ENCODE results near the gene PLEKHM2. TPM values are rescaled to one million over a fixed set of nuclear protein-coding genes. Genes with fewer than 3 reads are reported as not detected.

The PLEKHM2 gene
- polyA plus RNA-seq, 1 donor (not counting 4 experiments of a cell fraction or from before 2014, with no cell fraction given): 30.0 TPM

GRCh38 chr1:15639931-15640330 is 44.2 kb upstream of the PLEKHM2 start:
- Histone ChIP-seq H3K9ac (ENCODE audit: control insufficient read depth, extremely low read depth, insufficient read depth, low read length) (no peak overlapping the region), H3K36me3 (ENCODE audit: control insufficient read depth in 2 of 2, extremely low read depth in 1 of 2, insufficient read depth in 2 of 2, low read length in 2 of 2) (peaks cover 23 to 28% of the 10 kb centered on the region in 2 experiments), H3K27me3 (ENCODE audit: control insufficient read depth, extremely low read depth, insufficient read depth, low read length) (no peaks in the 10 kb centered on the region), H3K4me2 (ENCODE audit: control insufficient read depth, extremely low read depth, insufficient read depth, low read depth, low read length) (no peak overlapping the region), H3K79me2 (ENCODE audit: control insufficient read depth, insufficient read depth, low read length) (no peaks in the 10 kb centered on the region), H3K9me3 (ENCODE audit: control insufficient read depth, low read depth, low read length) (no peaks in the 10 kb centered on the region), H3K4me1 (ENCODE audit: control insufficient read depth, extremely low read depth, insufficient read depth, low read length) (no peaks in the 10 kb centered on the region), H3K9me1 (ENCODE audit: control insufficient read depth, extremely low read depth, insufficient read depth, low read length) (no peaks in the 10 kb centered on the region), H3K4me3 (ENCODE audit: control insufficient read depth in 2 of 3, extremely low read depth in 1 of 3, insufficient read depth in 2 of 3, low read depth in 1 of 3, low read length in 3 of 3) (no peak overlapping the region), H4K20me1 (ENCODE audit: control insufficient read depth, extremely low read depth, insufficient read depth, low read length) (no peaks in the 10 kb centered on the region), H3K27ac (ENCODE audit: control insufficient read depth, insufficient read depth, low read length) (no peak overlapping the region), H2AFZ (ENCODE audit: control insufficient read depth, low read length) (no peak overlapping the region)
- FAIRE-seq (no peak), DNase-seq (ENCODE audit: low read depth, low spot score) (no peak)
- TF ChIP-seq CTCF (optimal IDR thresholded peaks at IDR 0.05 in 1 of 3, IDR thresholded peaks at IDR 0.05 in 1 of 3, conservative IDR thresholded peaks at IDR 0.05 in 1 of 3; ENCODE audit: extremely low read depth in 1 of 3, insufficient read depth in 2 of 3, low read length in 3 of 3) (no peak), EZH2 (IDR thresholded peaks at IDR 0.05; ENCODE audit: low read length) (no peak)
- dilution Hi-C loops (cut with MboI; ENCODE audit: extremely low pct_ligation_motif_present, low sequenced_read_pairs): no loop called here

- H3K4me1 ChIP-seq (ENCODE audit: control insufficient read depth, extremely low read depth, insufficient read depth, low read length): no peaks in the 10 kb centered on the region
- no peak overlapping the region for H3K27ac ChIP-seq (ENCODE audit: control insufficient read depth, insufficient read depth, low read length)
- no peaks in the 10 kb centered on the region for H3K79me2 ChIP-seq (ENCODE audit: control insufficient read depth, insufficient read depth, low read length)
- no peak for DNase-seq (ENCODE audit: low read depth, low spot score)
- FAIRE-seq: no peak
- no peak overlapping the region for H2AFZ ChIP-seq (ENCODE audit: control insufficient read depth, low read length)
- no peaks in the 10 kb centered on the region for H3K27me3 ChIP-seq (ENCODE audit: control insufficient read depth, extremely low read depth, insufficient read depth, low read length)
- H3K36me3 ChIP-seq (ENCODE audit: control insufficient read depth in 2 of 2, extremely low read depth in 1 of 2, insufficient read depth in 2 of 2, low read length in 2 of 2): peaks cover 26% of the 10 kb centered on the region in 2 experiments
- H3K9ac ChIP-seq (ENCODE audit: control insufficient read depth, extremely low read depth, insufficient read depth, low read length): no peak overlapping the region
- no peaks in the 10 kb centered on the region for H3K9me3 ChIP-seq (ENCODE audit: control insufficient read depth, low read depth, low read length)
- dilution Hi-C loops (cut with MboI; ENCODE audit: extremely low pct_ligation_motif_present, low sequenced_read_pairs): no loop called here
- no peaks in the 10 kb centered on the region for H4K20me1 ChIP-seq (ENCODE audit: control insufficient read depth, extremely low read depth, insufficient read depth, low read length)
- H3K4me2 ChIP-seq (ENCODE audit: control insufficient read depth, extremely low read depth, insufficient read depth, low read depth, low read length): no peak overlapping the region
- no peak overlapping the region for H3K4me3 ChIP-seq (ENCODE audit: control insufficient read depth in 2 of 3, extremely low read depth in 1 of 3, insufficient read depth in 2 of 3, low read depth in 1 of 3, low read length in 3 of 3)
- no peak for TF ChIP-seq CTCF (optimal IDR thresholded peaks at IDR 0.05 in 1 of 3, IDR thresholded peaks at IDR 0.05 in 1 of 3, conservative IDR thresholded peaks at IDR 0.05 in 1 of 3; ENCODE audit: extremely low read depth in 1 of 3, insufficient read depth in 2 of 3, low read length in 3 of 3)
- TF ChIP-seq EZH2 (IDR thresholded peaks at IDR 0.05; ENCODE audit: low read length): no peak
- no peaks in the 10 kb centered on the region for H3K9me1 ChIP-seq (ENCODE audit: control insufficient read depth, extremely low read depth, insufficient read depth, low read length)
Measured at GRCh38 chr1:15640667-15641066, 43.5 kb upstream of the PLEKHM2 start.

Data from keratinocyte (primary cell).